CD4-positive, alpha-beta T cell treated with Interleukin-15 for 1 hour (primary cell): ENCODE data around the gene PACSIN3.
"Not testable (repeated sequence)": the region's sequence is repeated elsewhere in the genome, so short reads cannot be mapped to it uniquely, and the experiment has no call there.

Experiments used
- DNase-seq: peaks from one replicate; pipeline ENCODE4 v3.0.0-alpha.2; 2020

PACSIN3 gene

DNA sequence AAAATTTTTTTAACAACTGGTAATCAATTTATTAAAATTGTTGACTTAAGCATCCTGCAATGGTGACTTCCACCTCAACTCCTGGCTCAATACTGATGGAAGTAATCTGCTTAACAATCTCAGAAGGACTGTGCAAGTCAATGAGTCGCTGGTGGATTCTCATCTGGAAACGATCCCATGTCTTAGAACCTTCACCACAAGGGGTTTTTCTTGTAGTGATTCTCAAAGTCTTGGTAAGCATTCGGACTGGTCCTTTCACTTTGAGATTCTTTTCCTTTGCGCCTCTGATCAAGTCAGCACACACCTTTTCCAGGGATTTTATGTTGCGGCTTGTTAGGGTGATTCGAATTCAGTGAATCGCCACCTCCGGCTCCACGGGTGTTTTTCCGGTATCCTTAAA is 4.9 kb upstream of the PACSIN3 start:
- DNase-seq = not testable (repeated sequence)

DNA sequence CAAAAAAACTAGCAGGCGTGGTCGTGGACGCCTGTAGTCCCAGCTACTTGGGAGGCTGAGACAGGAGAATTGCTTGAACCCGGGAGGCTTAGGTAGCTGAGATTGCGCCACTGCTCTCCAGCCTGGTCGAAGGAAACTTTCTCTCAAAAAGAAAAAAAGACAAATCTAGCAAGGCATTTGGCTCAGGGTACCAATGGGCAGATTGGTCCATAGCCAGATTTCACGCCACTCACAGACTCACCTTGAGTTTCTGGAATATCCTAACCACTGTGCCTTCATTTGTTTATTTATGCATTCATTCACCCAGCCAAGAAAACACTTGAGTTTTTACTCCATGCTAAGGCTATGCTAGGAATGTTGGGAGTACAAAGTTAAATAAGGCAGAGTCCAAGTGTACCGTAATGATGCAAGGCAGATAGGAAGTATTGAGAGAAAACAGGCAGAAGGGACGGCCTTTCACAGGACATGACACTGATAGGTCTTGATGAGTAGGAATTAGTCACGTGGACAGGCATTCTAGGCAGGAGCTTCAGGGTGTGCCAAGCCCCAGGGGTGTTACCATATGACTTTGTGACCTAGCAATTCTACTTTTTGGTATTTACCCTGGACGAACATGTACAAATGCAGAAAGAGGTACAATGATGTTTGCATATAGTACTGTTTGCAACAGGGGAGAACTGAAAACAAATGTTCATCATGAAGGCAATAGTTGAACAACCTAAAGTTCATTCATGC is 3.0 kb upstream of the PACSIN3 start:
- DNase-seq = no peak

DNA sequence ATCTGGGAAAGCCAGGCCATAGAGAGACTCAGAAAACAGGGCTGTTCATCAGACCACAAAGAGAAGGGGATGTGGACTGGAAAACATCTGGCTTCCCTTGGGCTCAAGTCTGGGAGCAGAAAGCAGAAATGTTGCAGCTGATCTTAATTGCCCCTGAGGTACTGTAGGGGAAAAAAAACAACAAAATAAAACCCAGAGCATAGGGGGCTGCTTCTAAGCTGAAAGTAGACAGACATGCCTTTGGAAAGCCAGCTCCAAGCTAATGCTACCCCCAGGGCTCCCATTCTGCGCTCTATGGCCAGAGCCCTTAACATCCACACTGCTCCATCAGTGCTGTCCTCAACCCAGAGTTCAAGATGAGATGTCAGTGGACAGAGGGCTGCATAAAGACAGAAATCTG is 2.0 kb upstream of the PACSIN3 start:
- no peak for DNase-seq

DNA sequence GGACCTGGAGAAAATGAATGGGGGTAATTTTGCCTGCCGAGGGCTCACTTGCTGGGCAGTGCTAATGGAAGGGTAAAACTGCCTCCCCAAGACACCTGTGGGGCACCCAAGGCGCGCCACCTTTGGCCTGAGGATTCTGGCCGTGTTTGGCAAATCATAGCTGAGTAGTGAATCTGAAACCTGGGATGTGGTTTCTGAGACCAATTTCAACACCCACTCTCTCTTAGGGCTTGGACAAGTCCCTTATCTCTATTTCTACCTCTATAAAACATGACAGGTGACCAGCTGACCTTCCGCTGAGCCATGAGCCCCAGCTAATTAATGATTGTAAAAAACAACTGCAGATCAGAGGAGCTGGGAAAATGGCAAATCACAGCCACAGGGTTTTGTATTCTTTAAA is 1.5 kb upstream of the PACSIN3 start:
- DNase-seq = no peak

DNA sequence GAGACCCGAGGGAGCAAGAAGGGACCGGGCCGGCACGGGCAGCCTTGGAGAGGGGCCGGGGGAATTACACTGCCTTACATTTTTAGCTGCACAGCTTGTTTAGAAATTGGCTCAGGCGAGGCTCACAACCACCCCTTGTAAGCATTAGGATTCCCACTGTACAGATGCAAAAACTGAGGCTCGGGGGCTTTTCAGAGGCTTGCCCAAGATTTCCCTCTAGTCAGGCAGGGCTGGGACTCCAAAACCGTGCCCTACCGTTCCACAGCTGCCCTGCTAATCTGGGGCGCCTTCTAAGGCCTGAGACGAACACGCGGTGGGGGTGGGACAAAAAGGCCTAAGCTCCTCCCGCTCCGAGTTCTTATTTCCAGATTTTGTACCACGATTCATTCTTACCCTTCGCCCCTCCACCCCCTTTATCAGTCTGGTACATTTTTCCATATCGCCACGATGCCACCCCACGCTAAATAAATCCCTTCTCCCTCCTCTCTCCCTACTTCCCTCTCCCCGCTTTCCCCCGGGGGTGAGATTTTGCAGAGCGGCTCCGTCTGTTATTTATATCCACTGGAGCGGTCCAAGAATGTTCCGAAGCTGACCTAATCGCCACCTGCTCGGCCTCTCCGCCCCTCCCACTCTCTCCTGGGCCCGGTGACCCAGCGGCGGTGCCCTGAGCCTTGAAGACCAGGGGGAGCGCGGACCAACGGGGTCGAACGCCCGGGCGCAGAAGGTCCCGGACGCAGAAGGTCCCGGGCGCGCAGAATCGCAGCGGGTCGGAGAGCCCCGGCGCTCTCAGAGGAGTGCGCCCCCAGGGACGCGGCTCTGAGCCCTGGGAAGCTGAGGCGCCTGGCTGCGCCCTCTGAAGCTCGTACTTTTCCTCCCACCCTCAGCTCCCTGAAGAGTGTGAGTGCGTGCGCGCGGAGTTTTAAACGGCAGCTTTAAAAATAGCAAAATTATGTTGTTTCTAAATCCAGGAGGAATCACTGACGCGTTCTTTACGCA is 764 bp upstream of the PACSIN3 start:
- DNase-seq = peak; percentile 29

DNA sequence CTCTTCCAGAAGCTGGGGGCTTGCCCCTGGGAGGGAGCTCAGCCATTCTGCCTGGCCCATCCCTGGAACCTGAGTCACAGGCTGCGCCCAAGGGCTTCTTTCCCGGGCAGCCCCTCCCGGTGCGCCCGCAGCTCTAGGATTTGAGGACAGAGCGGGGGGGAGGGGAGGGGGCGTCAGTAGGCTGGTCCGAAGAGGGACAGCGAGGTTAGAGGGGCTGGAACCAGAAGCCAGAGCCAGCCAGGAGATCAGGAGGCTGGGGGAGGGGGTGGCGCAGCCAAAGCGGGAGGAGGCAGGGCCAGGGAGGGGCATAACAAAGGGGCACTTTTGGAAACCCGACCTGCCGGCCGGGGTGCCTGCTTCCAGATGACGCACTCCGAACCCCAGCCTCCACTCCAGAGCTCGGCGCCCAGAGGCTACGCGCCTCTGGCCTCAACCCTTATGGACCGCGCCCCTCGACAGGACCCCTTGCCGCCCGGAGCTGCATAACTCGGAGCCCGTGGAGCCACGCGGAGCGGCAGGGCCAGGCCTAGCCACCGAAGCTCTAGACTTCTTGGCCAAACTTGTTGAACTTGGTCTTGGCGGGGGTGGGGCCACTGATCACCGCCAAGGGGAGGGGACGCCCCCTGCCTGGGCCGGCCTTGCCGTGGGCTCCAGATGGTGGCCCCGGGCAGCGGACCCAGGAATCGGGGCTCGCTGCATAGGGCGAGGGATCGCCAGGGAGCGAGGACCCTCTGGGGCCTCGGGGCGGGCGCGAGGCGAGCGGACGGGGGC is 744 bp downstream of the PACSIN3 start:
- no peak for DNase-seq

DNA sequence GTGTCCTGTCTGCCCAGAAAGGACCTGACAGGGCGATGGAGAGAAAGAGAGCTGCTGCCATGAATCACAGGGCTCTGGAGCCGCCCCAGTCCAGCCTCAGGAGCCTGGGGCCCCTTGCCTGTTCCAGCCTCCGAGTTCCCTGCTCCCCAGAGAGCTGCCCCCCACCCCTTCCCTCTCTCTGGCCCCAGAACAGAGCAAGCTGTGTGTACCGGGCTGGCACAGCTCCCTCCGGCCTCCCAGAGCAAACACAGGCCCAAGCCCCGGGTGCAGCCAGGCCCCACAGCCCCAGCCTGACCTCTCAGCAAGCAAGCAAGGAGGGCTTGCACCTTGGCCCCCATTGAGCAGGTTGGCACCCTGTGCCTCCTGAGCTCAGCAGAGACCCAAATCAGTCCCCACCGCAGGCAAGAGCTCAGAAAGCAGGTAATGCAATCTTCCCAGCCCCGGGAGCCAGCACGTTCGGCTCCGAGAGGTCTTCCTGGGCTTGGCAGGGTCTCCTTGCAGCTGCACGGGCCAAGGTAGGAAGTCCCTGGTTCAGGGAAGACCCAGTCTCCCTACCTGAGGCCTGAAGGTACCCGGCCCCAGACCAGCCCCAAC is 1.4 kb downstream of the PACSIN3 start:
- no peak for DNase-seq

DNA sequence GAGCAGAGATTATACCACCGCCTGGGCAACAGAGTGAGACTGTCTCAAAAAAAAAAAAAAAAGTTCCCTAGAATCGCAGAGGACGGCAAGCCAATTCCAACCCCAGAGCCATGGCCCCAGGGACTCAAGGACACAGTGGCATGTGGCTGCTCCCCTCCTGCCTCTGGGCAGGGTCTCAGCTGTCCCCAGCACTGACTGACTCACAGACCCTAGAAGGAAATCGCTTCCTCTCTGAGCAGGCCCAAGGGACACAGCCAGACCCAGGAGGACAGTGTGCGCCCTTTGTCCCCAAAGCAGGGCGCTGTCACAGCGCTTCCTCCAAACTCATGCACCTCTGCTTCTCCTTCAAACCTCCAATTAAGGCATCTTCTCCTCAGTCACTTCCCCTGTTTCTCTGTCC is 2.3 kb downstream of the PACSIN3 start:
- DNase-seq = no peak

DNA sequence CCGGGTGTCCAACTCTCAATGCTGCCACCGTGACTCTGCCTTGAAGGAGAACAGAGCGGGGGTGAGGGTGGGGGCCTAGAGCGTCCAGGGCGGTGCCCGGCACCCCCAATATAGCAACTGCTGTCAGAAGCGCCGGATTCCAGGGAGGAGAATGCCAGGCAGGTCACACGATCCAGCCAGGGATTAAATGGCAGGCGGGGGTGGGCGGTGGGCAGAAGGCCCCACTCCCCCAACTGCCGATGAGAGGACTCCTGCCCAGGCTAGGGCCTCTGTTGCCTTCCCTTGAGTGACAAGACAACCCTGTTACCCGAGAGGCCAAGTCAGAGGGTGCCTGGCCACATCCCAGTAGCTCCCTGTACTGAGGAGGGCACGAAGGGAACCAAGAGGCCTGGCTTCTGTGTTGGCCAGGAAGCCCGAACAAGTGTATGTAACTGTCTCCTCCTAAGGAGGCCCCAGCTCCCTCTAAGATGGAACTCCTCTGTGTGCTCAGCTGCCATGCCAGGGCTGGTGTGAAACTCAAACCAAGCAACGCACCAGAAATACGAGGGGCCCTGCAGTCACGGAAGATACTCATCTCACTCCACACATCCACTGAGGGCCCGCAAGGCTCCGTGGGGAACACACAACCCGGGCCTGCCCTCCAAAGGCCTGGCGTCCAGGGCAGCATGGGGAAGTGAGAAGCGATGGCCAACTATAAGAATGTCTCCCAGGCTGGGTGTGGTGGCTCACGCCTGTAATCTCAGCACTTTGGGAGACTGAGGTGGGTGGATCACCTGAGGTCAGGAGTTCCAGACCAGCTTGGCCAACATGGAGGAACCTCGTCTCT is 3.0 kb downstream of the PACSIN3 start:
- no peak for DNase-seq

DNA sequence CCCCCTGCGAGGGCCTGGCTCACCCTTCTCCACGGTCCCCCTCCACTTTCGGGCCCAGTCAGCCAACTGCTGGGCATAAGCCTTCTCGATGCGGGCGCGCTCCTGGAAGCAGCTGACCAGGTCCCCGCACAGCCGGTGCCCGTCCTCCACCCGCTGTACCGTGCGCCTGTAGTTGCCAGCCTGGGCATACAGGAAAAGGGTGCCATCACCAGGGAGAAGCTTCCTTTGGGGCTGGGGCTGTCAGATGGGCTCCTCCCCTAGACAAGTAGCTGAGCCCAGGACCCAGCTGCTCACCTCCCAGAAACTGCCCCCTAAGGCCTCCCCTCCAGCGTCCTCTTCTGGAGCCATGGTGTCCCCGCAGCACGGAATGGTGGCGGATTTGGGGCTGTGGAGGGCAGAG is 3.9 kb downstream of the PACSIN3 start:
- DNase-seq = no peak

DNA sequence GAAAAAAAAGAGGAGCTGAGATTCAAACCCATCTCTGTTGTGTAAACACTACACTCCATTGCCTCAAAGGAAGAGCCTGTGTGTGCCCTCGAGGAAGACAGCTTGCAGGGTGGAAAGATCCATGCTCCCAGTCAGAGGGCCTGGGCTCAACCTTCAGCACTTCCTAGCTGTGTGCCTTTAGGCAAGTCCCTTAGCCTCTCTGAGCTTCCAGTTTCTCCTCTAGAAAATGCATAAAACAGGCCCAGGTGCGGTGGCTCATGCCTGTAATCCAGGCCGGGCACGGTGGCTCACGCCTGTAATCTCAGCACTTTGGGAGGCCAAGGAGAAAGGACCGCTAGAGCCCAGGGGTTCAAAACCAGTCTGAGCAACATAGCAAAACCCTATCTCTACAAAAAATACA is 5.0 kb downstream of the PACSIN3 start:
- DNase-seq = no peak

DNA sequence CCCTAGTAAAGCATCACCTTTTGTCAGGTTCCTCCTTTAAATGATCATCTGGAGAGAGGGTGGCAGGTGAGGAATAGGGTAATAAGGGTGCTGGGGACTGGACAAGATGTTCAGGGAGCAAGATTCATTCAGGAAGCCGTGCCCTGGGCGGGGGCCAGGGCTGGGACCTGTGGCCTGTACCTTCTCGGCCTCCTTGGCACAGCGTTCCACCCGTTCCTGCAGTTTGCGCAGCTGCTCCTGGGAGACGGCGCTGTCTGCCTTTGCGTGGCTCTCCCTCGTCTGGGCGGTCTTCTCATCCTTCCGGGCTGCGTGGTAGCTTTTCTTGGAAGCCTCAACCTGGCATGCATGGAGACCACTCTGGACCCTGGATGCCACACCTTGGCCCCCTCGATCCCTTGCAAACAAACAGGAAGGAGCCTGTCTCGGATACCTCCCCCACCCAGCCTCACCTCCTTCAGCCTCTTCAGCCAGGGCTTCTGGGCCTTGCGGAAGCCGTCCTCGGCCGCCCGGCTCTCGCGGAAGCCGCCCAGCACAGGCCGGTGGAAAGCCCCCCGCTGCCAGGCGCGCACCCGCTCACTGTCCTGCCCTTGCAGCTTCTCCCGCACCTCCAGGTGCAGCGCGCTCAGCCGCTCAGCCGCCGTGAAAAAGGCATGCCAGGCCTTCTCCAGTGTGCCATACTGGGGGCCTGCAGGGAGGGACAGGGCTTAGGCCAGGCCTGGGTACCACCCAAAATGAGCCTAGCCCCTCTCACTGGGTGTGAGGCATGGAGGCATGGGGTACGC is 6.0 kb downstream of the PACSIN3 start:
- no peak for DNase-seq

DNA sequence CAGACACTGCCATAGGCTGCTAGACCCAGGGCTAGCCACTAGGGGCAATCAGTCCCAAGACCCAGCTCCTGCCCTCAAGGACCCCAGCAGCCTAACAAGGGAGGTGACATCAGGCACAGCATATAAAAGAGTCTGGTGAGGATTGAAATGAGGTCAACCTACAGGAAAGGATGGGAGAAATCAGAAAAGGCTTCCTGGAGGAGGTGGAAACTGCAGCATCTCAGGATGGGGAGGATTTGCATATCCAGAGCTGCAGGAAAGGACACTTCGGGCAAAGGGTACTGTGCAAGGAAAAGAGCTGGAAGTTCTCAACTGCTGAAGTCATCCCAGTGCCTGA is 6.6 kb downstream of the PACSIN3 start:
- DNase-seq = peak; percentile 40

DNA sequence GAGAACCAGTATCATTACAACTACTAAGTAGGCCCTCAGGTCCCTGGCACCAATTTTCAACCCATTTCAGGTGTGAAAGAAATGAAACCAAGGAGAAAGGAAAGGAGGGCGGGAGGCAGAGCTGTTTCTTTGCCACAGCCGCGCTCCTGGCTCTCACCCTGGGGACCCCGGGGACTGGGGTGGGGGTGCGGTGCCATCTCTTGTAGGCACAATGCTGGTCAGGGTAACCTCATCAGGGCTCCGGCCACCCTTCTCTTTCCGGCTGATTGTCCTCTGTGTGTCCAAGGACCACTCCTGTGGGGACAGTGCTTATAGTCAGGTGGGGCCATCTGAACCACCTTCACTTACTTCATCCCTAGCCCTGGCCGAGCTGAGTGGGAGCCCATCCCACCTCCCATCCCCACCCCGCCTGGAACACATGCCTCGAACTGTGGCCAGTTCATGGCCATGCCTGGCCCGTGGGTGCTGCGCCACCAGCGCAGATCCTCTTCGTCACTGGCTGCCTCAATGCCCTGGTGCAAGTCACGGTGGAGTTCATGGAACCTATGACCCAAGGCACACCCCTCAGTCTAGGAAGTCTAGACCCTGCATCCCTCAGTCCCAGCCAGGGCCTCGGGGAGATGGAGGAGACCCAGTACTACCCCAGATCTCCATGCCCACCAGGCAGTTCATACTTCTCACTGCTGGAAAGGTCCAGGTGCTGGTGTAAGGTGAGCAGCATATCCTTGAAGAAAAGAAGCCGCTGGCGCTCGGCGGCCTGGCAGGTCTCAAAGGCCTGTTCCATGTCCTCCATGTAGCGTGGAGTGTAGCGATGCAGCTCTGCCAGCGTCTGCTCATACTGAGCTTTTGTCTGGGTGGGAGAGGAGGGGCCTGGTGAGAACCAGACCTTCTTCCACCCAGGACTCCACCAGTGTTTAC is 7.2 kb downstream of the PACSIN3 start:
- DNase-seq = no peak

DNA sequence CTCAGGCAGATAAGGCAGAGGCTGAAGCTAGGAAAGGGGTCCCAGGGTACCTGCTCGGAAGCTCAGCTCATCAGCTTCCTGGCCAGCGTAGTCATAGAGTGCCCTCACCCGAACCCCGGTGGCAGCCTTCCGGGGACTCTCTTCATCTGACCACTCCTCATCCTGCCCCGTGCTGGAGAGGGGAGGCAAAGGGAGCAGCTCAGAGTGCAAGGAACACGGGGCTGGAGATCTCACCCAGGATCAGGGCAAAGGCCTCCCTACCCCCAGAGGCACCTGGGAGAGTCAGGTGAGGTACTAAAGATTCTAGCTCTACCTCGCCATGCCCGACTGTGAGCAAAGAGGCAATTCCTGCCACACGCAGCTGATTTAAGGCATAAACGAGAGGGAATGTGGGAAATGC is 7.9 kb downstream of the PACSIN3 start:
- no peak for DNase-seq

DNA sequence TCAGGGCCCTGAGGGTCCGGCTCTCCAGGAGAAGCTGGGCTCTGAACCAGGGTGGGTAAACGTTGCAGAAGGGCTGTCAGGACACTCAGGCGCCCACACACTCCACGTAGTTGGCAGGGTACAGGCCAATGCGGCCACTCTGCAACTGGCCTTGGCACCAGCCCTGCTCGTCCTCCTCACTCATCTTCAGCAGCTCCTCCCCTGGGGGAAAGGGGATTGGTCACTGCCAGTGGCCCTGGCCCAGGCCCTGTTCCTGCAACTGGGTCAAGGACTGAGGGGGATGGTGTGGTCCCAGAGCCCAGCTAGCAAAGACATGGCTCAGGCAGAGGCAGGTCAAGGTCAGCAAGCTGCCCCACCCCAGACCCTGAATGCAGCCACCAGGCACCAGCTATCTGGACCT is 8.4 kb downstream of the PACSIN3 start:
- DNase-seq = no peak

DNA sequence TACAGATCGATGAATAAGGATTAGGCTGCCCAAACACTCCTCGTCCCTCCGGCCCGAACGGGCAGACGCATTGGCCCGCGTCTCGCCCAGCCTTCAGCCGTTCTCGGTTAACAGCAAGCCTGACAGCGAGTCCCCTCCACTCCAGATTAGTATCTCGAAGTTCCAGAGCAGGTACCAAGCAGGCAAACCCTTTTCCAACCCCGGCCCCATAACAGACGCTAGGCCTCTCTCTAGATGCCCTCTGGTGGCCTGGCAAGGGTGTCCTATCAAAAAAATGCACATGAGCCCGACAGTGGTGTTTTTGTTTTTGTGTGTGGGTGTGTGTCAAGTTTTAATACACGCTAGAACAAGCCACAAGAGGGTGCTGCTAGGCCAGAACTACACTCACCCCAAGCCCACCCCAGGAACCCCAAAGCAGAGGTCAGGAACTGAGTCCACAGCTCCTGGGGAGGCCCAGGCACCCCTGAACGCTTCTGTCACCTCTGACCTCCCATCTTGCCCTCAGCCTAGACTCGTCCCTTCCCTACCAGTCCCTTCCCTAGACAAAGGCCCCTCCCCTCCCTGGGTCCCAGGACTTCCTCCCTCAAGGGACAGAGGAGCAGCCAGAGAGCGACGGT is 8.9 kb downstream of the PACSIN3 start:
- DNase-seq = peak; percentile 86

DNA sequence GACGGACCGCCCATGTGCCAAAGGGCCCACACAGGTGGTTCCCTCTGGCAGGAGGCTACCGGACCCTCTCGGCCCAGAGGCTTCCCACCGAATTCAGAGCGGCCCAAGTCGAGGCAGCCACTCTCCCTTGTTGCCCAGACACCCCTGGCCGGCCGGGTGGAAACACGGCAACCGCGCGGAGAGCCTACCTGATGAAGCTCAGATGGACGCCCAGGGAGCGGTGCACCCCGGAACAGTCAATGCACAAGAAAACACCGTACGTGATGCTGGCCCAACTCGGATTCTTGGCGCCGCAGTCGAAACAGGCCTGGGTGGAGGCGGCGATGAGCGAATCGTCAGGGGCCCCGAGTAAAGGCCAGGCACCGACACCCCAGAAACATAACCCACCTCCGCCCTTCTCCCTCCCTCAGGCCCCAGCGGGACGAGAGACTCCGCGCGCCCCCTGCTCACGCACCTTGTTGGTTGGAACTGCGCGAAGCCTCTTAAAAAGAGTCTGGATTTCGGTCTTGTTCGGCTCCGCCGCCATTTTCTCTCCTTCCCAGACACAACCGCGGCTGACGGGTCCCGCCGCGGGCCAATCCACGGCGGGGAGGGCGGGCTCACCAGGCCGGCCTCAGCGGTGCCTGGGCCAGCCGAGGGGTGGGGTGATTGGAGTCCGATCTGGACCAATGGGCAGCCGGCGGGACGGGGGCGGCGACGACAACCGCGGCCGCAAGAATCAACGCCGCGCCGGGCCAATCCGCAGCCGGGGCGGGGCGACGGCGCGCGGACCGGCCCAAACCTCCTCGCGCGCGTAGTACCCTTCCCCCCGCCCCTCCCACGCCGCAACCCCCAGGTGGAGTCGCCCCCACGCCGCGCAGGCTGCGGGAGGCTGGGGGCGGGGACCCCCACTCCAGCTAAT is 9.7 kb downstream of the PACSIN3 start, which contains the start of gene ARFGAP2:
Gene ARFGAP2 (minus strand): TSS at position 552 of the 901 bp plus-strand sequence. CDS start 26 bp downstream, at position 526.
- peak; percentile 97 for DNase-seq
